Caco-2 (cell line): ENCODE data around the gene DCUN1D5. TPM values are rescaled to one million over a fixed set of nuclear protein-coding genes. Genes with fewer than 3 reads are reported as not detected.

ENCODE experiments used
- BruUV-seq: library from RNA; stranded (reverse); fragments of 400-500 nt; replicated peaks from 2 replicates; lab custom pipeline; 2021; lab: Mats Ljungman, UMichigan
- CTCF ChIA-PET: fragments of 300-600 bp; sonication (Branson Sonifier 250); formaldehyde crosslinking; loops from one replicate; lab custom pipeline; 2022; ENCODE audit warnings: antibody characterized with exemption; lab: Charles Lee
- POLR2A ChIA-PET: fragments of 300-600 bp; sonication (Branson Sonifier 250); formaldehyde crosslinking; loops from one replicate; lab custom pipeline; 2022; ENCODE audit warnings: antibody characterized with exemption; lab: Charles Lee
- DNase-seq, 2 experiments: peaks; one replicate each; pipeline versions ENCODE4 v3.0.0 to v3.0.0-alpha.2; 2020 to 2022
- H3K27me3 ChIP-seq: replicated peaks from 2 replicates; pipeline ENCODE4 v1.6.0; 2011; ENCODE audit warnings: low read length; ENCODE audit not compliant: control insufficient read depth, insufficient read depth
- H3K36me3 ChIP-seq: 2 replicates; pipeline ENCODE4 v1.5.1; 2011; ENCODE audit warnings: low read length; ENCODE audit not compliant: control insufficient read depth, insufficient read depth
- H3K4me1 ChIP-seq: fragments of 250-450 bp; sonication (Bioruptor Pico); 2 replicates; pipeline ENCODE4 v1.5.1; 2020; ENCODE audit warnings: mild to moderate bottlenecking
- H3K4me3 ChIP-seq: 2 replicates; pipeline ENCODE4 v1.5.1; 2011; ENCODE audit warnings: low read depth, mild to moderate bottlenecking, control low read depth, low read length
- H3K9me3 ChIP-seq: fragments of 250-450 bp; sonication (Bioruptor Pico); 2 replicates; pipeline ENCODE4 v1.5.1; 2020; ENCODE audit warnings: mild to moderate bottlenecking, moderate library complexity
- H3K27ac Mint-ChIP-seq: one replicate; pipeline ENCODE4 v1.8.0; 2022; ENCODE audit warnings: mixed read lengths; ENCODE audit not compliant: unreplicated experiment
- H3K27me3 Mint-ChIP-seq: one replicate; pipeline ENCODE4 v1.8.0; 2022; ENCODE audit warnings: mixed read lengths; ENCODE audit not compliant: insufficient read depth, unreplicated experiment
- H3K36me3 Mint-ChIP-seq: one replicate; pipeline ENCODE4 v1.8.0; 2022; ENCODE audit warnings: mild to moderate bottlenecking, mixed read lengths; ENCODE audit not compliant: insufficient read depth, unreplicated experiment
- H3K4me1 Mint-ChIP-seq: one replicate; pipeline ENCODE4 v1.8.0; 2022; ENCODE audit warnings: low read depth, mixed read lengths; ENCODE audit not compliant: unreplicated experiment
- H3K4me3 Mint-ChIP-seq: one replicate; pipeline ENCODE4 v1.8.0; 2022; ENCODE audit warnings: mild to moderate bottlenecking, moderate library complexity, mixed read lengths; ENCODE audit not compliant: unreplicated experiment
- H3K9me3 Mint-ChIP-seq: one replicate; pipeline ENCODE4 v1.8.0; 2022; ENCODE audit warnings: mixed read lengths; ENCODE audit not compliant: unreplicated experiment
- CTCF ChIP-seq, 2 experiments: fragments of 200-600 bp in 1 of 2; IDR thresholded peaks; 1 replicate in 1 of 2; 2 replicates in 1 of 2; pipeline versions ENCODE4 v1.5.1 to v1.8.0; 2011 to 2022; ENCODE audit warnings: antibody characterized with exemption in 1 of 2, control low read depth in 1 of 2, inconsistent platforms in 1 of 2, low read depth in 1 of 2, low read length in 1 of 2, mild to moderate bottlenecking in 1 of 2, moderate library complexity in 1 of 2; ENCODE audit not compliant: insufficient read depth in 1 of 2, severe bottlenecking in 1 of 2, unreplicated experiment in 1 of 2
- intact Hi-C: fragments of 100-400 bp; cut with micrococcal nuclease; formaldehyde crosslinking; loops from one replicate; pipeline ENCODE4 v1.10.0; 2022; ENCODE audit not compliant: unreplicated experiment
- total RNA-seq: library from RNA; stranded (reverse); gene quantifications from 2 replicates; pipeline ENCODE4 v1.2.3, GENCODE V29; 2022

Gene DCUN1D5
- total RNA-seq, 1 experiment from 2014 or later: 95.1 TPM

- Mint-ChIP-seq H3K27me3 (no peaks in the 10 kb centered on the region), H3K36me3 (peaks cover 87% of the 10 kb centered on the region), H3K9me3 (no peaks in the 10 kb centered on the region), H3K4me1 (no peaks in the 10 kb centered on the region), H3K27ac (no peak overlapping the region), H3K4me3 (no peak overlapping the region)
- H3K27me3 ChIP-seq: no peaks in the 10 kb centered on the region
- H3K4me1 ChIP-seq: no peaks in the 10 kb centered on the region
- H3K4me3 ChIP-seq: no peak overlapping the region
- BruUV-seq: no TSS peak
- H3K9me3 ChIP-seq: no peaks in the 10 kb centered on the region
- peaks cover 4% of the 10 kb centered on the region for H3K36me3 ChIP-seq
- ChIA-PET POLR2A (no interaction called here), CTCF (no interaction called here)
- TF ChIP-seq CTCF (IDR thresholded peaks at IDR 0.05; ENCODE audit: insufficient read depth in 1 of 2, low read depth in 1 of 2, low read length in 1 of 2, severe bottlenecking in 1 of 2, unreplicated experiment in 1 of 2): no peak
- no peak for DNase-seq
- intact Hi-C loops: no loop called here
Measured at GRCh38 chr11:103079833-103080232, 12.1 kb downstream of the DCUN1D5 start.

DNA sequence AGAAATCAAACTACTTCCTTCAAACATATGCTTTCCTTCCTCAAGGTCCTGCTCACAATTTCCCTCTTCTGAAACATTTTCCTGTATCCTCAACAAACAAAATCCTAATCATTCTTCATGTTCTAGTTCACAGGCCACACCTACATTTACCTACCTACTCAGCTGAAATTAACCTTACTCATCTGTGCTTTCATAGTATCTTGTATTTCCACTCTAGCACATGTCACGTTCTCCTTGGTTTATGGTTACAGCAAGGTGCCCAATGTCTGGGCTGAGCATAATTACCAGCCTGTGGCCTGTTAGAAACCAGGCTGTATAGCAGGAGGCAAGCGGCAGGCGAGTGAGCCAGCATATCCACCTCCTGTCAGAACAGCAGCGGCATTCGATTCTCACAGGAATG is 13.2 kb downstream of the DCUN1D5 start:
- no peaks in the 10 kb centered on the region for H3K4me1 Mint-ChIP-seq
- Histone ChIP-seq H3K36me3 (peaks cover 4% of the 10 kb centered on the region), H3K4me3 (no peak overlapping the region), H3K4me1 (no peaks in the 10 kb centered on the region), H3K9me3 (no peaks in the 10 kb centered on the region), H3K27me3 (no peaks in the 10 kb centered on the region)
- H3K27ac Mint-ChIP-seq: no peak overlapping the region
- H3K36me3 Mint-ChIP-seq: peaks cover 87% of the 10 kb centered on the region
- H3K4me3 Mint-ChIP-seq: no peak overlapping the region
- intact Hi-C loops: no loop called here
- ChIA-PET CTCF (no interaction called here), POLR2A (no interaction called here)
- TF ChIP-seq CTCF (IDR thresholded peaks at IDR 0.05; ENCODE audit: insufficient read depth in 1 of 2, low read depth in 1 of 2, low read length in 1 of 2, severe bottlenecking in 1 of 2, unreplicated experiment in 1 of 2): no peak
- H3K9me3 Mint-ChIP-seq: no peaks in the 10 kb centered on the region
- no peaks in the 10 kb centered on the region for H3K27me3 Mint-ChIP-seq
- BruUV-seq: no TSS peak
- no peak for DNase-seq

DNA sequence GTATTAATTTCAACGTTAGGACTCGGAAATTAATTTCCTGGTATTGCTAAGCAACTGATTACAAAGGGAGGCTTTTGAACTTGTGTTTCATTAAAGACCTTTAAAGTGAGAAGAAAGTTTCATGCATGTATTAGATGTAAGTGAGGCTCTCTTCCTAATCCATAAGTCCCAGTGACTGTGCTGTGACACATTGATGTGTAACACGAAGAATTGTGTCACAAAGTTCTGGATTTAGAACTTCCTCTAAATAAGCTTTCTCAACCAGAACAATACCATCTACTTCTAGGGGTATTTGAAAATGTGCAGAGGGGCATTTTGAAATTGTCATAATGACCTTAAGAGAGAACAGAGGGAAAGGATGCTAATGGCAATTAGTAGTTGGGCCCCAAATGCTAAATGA is 14.4 kb downstream of the DCUN1D5 start:
- H3K27me3 Mint-ChIP-seq: no peaks in the 10 kb centered on the region
- H3K9me3 Mint-ChIP-seq: no peaks in the 10 kb centered on the region
- Histone ChIP-seq H3K36me3 (peaks cover 4% of the 10 kb centered on the region), H3K9me3 (no peaks in the 10 kb centered on the region), H3K27me3 (no peaks in the 10 kb centered on the region), H3K4me1 (no peaks in the 10 kb centered on the region), H3K4me3 (no peak overlapping the region)
- no peak overlapping the region for H3K4me3 Mint-ChIP-seq
- intact Hi-C loops: no loop called here
- H3K4me1 Mint-ChIP-seq: no peaks in the 10 kb centered on the region
- POLR2A ChIA-PET: no interaction called here
- no peak for DNase-seq
- H3K36me3 Mint-ChIP-seq: peaks cover 86% of the 10 kb centered on the region
- no TSS peak for BruUV-seq
- no peak for TF ChIP-seq CTCF (IDR thresholded peaks at IDR 0.05; ENCODE audit: insufficient read depth in 1 of 2, low read depth in 1 of 2, low read length in 1 of 2, severe bottlenecking in 1 of 2, unreplicated experiment in 1 of 2)
- no peak overlapping the region for H3K27ac Mint-ChIP-seq
- CTCF ChIA-PET: no interaction called here
